GM19395 (cell line): Measurements from ENCODE around the gene CACNG8.
"Not testable (repeated sequence)": the region's sequence is repeated elsewhere in the genome, so short reads cannot be mapped to it uniquely, and the experiment has no call there.

ENCODE experiments used
- ATAC-seq: cut with Tn5 transposase; IDR thresholded peaks from one replicate; pipeline ENCODE4 v1.9.1; 2021; ENCODE audit warnings: mild to moderate bottlenecking, moderate library complexity; ENCODE audit not compliant: unreplicated experiment

CACNG8 gene

DNA sequence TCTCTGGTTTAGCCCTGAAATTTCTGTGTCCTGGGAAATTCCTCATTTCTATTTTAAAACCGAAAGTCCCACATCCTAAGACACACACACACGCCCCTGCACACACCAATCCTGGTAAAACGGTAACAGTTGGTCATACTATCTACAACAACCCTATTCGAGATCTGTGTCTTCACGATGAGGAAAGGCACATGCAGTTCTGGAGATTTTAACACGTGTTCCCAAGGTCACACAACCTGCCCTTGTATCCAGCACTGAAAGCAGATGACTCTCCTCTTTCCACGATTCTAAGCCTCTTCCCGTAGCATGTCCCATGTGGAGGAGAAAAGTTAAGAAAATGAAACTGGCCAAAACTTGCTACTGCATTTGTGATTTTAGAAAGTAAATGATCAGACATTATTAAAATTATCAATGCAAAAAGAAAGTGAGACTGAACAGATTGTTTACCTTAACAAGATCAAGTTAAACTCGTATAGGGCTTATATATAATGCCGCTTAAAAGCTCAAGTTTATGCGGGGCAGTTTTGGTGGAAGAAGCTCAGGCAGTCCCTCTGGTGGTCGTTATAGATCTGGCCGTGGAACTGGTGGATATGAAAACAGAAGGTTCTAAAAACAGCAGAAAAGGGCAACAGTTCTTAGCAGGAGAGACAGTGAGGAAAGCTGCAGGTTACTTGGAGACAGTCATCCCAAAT lies 68.3 kb downstream of the CACNG8 start:
- no peak for ATAC-seq

- no peak for ATAC-seq
Measured at GRCh38 chr19:54035215-54036178, 72.8 kb downstream of the CACNG8 start.

DNA sequence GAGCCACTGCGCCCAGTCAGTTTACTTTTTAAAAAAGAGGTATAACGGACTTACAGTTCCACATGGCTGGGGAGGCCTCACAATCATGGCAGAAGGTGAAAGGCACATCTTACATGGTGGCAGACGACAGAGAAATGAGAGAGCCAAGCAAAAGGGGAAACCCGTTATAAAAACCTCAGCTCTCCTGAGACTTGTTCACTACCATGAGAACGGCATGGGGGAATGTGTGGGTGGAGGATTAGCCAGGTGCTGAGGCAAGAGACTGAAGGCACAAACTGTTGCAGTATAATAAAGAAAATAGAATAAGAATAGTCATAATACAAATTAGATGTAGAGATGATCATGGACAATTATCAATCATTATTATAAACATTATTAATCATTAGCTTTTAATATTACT lies 73.8 kb downstream of the CACNG8 start:
- ATAC-seq: not testable (repeated sequence)
